NT2/D1 (cell line): Measurements from ENCODE around the gene GTF2A1L.
"Not testable (repeated sequence)": the region's sequence is repeated elsewhere in the genome, so short reads cannot be mapped to it uniquely, and the experiment has no call there.

Experiments used
- DNase-seq: peaks from one replicate; pipeline ENCODE4 v3.0.0-alpha.2; 2011; ENCODE audit warnings: low read depth, low spot score
- H3K27me3 ChIP-seq: 2 replicates; pipeline ENCODE4 v1.6.0; 2011; ENCODE audit warnings: mild to moderate bottlenecking; ENCODE audit not compliant: insufficient read length, insufficient read depth
- H3K36me3 ChIP-seq: 2 replicates; pipeline ENCODE4 v1.6.1; 2011; ENCODE audit warnings: mild to moderate bottlenecking, low read length, mixed read lengths; ENCODE audit not compliant: insufficient read depth, insufficient read length
- H3K4me1 ChIP-seq: 2 replicates; pipeline ENCODE4 v1.5.1; 2011; ENCODE audit not compliant: insufficient read depth, insufficient read length
- H3K4me3 ChIP-seq: 2 replicates; pipeline ENCODE4 v1.5.1; 2011; ENCODE audit warnings: low read depth; ENCODE audit not compliant: insufficient read length
- H3K9ac ChIP-seq: 2 replicates; pipeline ENCODE4 v1.6.0; 2011; ENCODE audit warnings: low read depth; ENCODE audit not compliant: insufficient read length
- H3K9me3 ChIP-seq: 2 replicates; pipeline ENCODE4 v1.5.1; 2011; ENCODE audit warnings: mild to moderate bottlenecking, low read length; ENCODE audit not compliant: insufficient read depth
- SUZ12 ChIP-seq: IDR thresholded peaks from 2 replicates; pipeline ENCODE4 v1.6.1; 2011; ENCODE audit not compliant: insufficient read length, insufficient read depth; ENCODE audit errors: extremely low read depth
- YY1 ChIP-seq: IDR thresholded peaks from 2 replicates; pipeline ENCODE4 v1.6.1; 2011; ENCODE audit not compliant: insufficient read length, insufficient read depth
- ZNF274 ChIP-seq: IDR thresholded peaks from 2 replicates; pipeline ENCODE4 v1.6.1; 2011; ENCODE audit warnings: mild to moderate bottlenecking, low read depth, low read length

The GTF2A1L gene

DNA sequence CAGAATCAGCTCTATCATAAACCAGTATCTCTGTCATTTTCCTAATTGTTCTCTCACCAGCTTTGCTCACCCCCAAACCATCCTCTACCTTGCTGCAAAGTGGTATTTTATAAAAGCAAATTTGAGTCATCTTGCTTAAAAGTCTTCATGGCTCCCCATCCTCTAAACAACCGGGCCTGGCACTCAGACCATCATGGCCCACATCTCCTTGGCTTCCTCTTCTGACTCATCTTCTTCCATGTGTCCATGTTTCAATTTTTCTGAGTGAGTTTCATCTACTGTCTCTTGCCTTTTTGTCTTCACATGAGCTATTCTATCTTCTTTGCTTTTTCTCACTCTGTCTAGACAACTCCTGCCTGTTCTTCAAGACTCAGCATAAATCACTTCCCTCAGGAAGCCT, 79.2 kb downstream of the GTF2A1L start:
- no peaks in the 10 kb centered on the region for H3K27me3 ChIP-seq
- H3K9ac ChIP-seq = no peak overlapping the region
- no peak for TF ChIP-seq SUZ12
- no peak for TF ChIP-seq YY1
- no peak for TF ChIP-seq ZNF274
- no peak for DNase-seq
- H3K4me1 ChIP-seq = peaks cover 3% of the 10 kb centered on the region
- no peaks in the 10 kb centered on the region for H3K9me3 ChIP-seq
- no peak overlapping the region for H3K4me3 ChIP-seq
- H3K36me3 ChIP-seq = no peaks in the 10 kb centered on the region

DNA sequence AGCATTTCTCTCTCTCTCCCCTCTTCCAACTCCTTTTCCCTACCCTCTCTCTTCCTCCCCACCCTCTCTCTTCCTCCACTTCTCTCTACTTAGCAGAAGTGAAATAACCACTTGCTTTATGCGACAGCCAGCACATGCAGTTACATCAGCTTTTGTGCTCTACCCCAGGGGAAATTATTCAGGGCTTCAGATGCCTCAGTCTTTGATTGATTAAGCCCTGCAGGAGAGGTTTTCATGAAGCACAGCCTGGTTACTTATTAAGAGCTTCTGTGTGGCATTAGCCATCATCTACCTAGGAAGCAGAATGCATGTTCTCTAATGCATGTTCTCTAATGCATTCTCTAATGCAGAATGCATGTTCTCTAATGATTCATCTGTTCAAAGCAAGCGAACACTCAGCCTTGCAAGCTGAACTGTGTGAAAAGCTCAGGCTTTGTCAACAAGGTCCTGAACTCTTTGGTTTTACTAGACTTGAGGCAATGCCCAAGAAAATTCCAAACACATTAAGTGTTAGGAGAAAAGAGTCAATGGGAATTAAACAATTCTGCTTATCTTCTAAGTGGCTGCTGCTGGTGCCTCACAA, 81.8 kb downstream of the GTF2A1L start:
- Histone ChIP-seq H3K4me3 (no peak overlapping the region), H3K9me3 (no peaks in the 10 kb centered on the region), H3K9ac (no peak overlapping the region), H3K36me3 (no peaks in the 10 kb centered on the region), H3K4me1 (no peaks in the 10 kb centered on the region), H3K27me3 (no peaks in the 10 kb centered on the region)
- no peak for DNase-seq
- no peak for TF ChIP-seq YY1
- no peak for TF ChIP-seq ZNF274
- TF ChIP-seq SUZ12 = no peak

DNA sequence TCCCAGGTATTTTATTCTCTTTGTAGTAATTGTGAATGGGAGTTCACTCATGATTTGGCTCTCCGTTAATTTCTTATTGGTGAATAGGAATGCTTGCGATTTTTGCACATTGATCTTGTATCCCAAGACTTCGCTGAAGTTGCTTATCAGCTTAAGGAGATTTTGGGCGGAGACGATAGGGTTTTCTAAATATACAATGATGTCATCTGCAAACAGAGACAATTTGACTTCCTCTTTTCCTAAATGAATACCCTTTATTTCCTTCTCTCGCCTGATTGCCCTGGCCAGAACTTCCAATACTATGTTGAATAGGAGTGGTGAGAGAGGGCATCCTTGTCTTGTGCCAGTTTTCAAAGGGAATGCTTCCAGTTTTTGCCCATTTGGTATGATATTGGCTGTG, 86.0 kb downstream of the GTF2A1L start:
- H3K9me3 ChIP-seq, H3K27me3 ChIP-seq, H3K9ac ChIP-seq, DNase-seq, H3K4me3 ChIP-seq, H3K4me1 ChIP-seq, H3K36me3 ChIP-seq: not testable (repeated sequence)

DNA sequence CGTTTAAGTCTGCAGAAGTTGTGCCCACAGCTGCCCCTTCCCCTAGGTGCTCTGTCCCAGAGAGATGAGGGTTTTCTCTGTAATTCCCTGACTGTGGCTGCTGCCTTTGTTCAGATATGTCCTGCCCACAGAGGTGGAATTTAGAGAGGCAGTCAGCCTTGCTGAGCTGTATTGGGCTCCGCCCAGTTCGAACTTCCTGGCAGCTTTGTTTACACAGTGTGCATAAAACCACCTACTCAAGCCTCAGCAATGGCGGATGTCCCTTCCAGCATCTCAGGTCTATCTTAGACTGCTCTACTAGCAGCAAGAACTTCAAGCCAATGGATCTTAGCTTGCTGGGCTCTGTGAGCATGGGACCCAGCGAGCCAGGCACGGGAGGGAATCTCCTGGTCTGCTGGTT, 89.8 kb downstream of the GTF2A1L start:
- no peak overlapping the region for H3K4me3 ChIP-seq
- no peak for DNase-seq
- H3K27me3 ChIP-seq = no peaks in the 10 kb centered on the region
- H3K4me1 ChIP-seq = no peaks in the 10 kb centered on the region
- peaks cover 5% of the 10 kb centered on the region; the same call in 1 of the 2 replicates for H3K9me3 ChIP-seq
- no peaks in the 10 kb centered on the region for H3K36me3 ChIP-seq
- H3K9ac ChIP-seq = no peak overlapping the region
- TF ChIP-seq ZNF274 (no peak), SUZ12 (no peak), YY1 (no peak)

DNA sequence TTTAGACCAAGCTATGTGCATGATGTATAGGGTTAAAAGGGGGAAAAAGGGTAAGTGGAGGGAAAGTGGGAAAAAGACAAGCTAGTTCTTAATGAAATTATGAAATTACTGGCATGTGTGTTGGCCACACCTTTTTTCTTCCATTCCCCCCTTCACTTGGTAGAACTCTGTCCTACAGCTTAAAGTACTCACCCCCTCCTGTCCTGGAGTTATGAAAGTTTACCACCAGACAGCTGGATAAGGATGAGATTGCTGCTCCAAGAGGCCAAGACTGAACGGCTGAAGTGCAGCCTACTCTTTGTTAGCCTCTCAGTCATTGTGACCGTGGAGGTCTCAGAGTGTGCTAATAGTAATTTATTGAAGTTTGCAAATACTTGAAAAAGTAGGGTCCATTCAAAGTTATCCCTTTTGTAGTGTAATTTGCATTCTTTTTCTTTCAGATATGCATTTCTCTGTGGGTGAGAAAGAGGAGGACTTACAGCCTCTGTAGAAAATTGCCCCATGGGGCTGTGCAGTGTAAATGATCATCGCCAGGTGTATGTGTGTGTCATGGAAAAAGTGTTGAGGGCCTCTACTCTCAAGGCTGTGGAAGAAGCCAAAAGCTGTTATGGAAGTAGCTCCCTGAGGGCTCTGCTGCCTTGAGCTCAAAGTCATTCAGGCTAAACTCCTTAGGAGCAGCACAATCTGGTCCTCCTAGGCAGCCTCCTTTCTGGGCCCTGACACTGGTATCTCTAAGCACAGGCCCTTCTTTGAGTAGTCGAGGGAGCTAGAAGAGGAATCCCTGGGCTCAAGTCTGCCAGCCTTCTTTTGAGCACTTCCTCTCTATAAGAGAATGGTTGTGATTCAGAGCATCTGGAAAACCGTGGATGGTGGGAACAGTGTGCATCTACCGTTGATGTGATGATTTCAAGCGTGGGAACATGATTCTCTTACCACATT, 91.7 kb downstream of the GTF2A1L start:
- TF ChIP-seq ZNF274 = no peak
- no peak for TF ChIP-seq SUZ12
- TF ChIP-seq YY1 = no peak
- H3K27me3 ChIP-seq = no peaks in the 10 kb centered on the region
- H3K9ac ChIP-seq = no peak overlapping the region
- peaks cover 5% of the 10 kb centered on the region; the same call in 1 of the 2 replicates for H3K9me3 ChIP-seq
- no peaks in the 10 kb centered on the region for H3K4me1 ChIP-seq
- no peak for DNase-seq
- H3K36me3 ChIP-seq = no peaks in the 10 kb centered on the region
- no peak overlapping the region for H3K4me3 ChIP-seq

DNA sequence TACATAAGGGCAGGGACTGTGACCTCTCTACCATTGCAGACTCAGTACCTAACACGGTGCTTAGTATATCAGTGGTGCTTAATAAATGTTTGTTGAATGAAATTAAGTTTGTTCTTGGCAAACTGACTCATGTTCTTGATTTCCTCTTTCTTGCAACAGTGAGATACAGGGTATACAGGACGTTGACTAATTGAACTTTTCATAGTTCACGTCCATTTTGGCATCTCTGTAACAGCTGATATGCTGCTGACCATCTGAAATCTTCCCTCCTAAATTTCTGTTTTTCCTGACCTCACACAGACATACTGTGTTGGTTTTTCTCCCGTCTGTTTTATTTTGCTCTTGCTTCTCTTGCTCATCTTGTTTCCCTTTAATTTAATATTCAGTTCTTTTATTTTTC, 93.7 kb downstream of the GTF2A1L start:
- Histone ChIP-seq H3K36me3 (no peaks in the 10 kb centered on the region), H3K4me1 (no peaks in the 10 kb centered on the region), H3K9ac (no peak overlapping the region), H3K4me3 (no peak overlapping the region), H3K27me3 (no peaks in the 10 kb centered on the region), H3K9me3 (peaks cover 5% of the 10 kb centered on the region; the same call in 1 of the 2 replicates)
- TF ChIP-seq YY1 = no peak
- TF ChIP-seq SUZ12 = no peak
- no peak for TF ChIP-seq ZNF274
- DNase-seq = no peak

DNA sequence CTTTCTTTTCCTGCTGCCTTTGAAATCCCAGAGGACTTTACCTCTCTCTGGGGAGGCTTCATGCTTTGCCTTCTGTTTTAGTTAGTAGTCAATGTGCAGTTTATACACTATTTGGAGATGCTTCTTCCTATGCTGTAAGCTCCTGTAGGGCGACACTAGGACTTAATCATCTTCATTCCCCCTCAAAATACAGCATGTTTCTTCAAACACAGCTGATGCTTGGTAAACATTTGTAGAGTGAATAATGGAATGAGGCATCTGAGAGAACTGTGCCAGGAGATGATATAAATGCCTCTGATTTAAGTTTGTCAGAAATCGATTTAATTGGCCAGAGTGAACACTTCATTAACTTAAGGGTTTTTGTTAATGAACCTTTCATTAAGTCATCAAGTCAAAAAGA, 94.5 kb downstream of the GTF2A1L start:
- no peaks in the 10 kb centered on the region for H3K36me3 ChIP-seq
- H3K27me3 ChIP-seq = no peaks in the 10 kb centered on the region
- TF ChIP-seq SUZ12 = no peak
- no peak for TF ChIP-seq YY1
- TF ChIP-seq ZNF274 = no peak
- H3K4me3 ChIP-seq = no peak overlapping the region
- no peak for DNase-seq
- no peak overlapping the region for H3K9ac ChIP-seq
- peaks cover 5% of the 10 kb centered on the region; the same call in 1 of the 2 replicates for H3K9me3 ChIP-seq
- H3K4me1 ChIP-seq = no peaks in the 10 kb centered on the region
